Pancreas (tissue), 10 donors: ENCODE results near the gene KRTAP12-4. TPM values are rescaled to one million over a fixed set of nuclear protein-coding genes. Genes with fewer than 3 reads are reported as not detected.
"Not testable (repeated sequence)": the region's sequence is repeated elsewhere in the genome, so short reads cannot be mapped to it uniquely, and the experiment has no call there.

Experiments used
- ATAC-seq, 4 donors: fragments of 200-7000 bp; cut with Tn5 transposase; one replicate each; pipeline versions ENCODE4 v1.8.0 to v1.9.1; 2020; ENCODE audit warnings: mild to moderate bottlenecking in 4 of 4, moderate library complexity in 4 of 4
- DNase-seq, 6 donors: peaks; one replicate each; pipeline ENCODE4 v3.0.0-alpha.2; 2020
- FAIRE-seq: peaks from 2 replicates; lab custom pipeline; 2012; peaks lifted over from hg19 to GRCh38; lab: Jason Lieb, UNC
- H3K27ac ChIP-seq, 4 donors: fragments of 200-600 bp; sonication (generic); 1 replicate in 3 of 4; 2 replicates in 1 of 4; pipeline versions ENCODE4 v1.5.0 to v1.8.0; 2020
- H3K27me3 ChIP-seq, 4 donors: fragments of 200-600 bp; one replicate each; pipeline ENCODE4 v1.8.0; 2021
- H3K36me3 ChIP-seq, 3 donors: fragments of 200-600 bp; sonication (generic) in 1 of 3; one replicate each; pipeline versions ENCODE4 v1.5.0 to v1.8.0; 2020 to 2021
- H3K4me1 ChIP-seq, 3 donors: fragments of 200-600 bp; one replicate each; pipeline ENCODE4 v1.8.0; 2021
- H3K4me3 ChIP-seq, 4 donors: fragments of 200-600 bp; sonication (generic) in 2 of 4; one replicate each; pipeline versions ENCODE4 v1.5.0 to v1.8.0; 2020 to 2021
- H3K9me3 ChIP-seq, 4 donors: fragments of 200-600 bp; one replicate each; pipeline ENCODE4 v1.8.0; 2021
- CTCF ChIP-seq, 4 donors: fragments of 200-600 bp; sonication (generic) in 3 of 4; IDR thresholded peaks; one replicate each; pipeline versions ENCODE4 v1.5.0 to v1.8.0; 2021; ENCODE audit warnings: antibody characterized with exemption in 4 of 4
- WGBS, 2 donors: extraction: QIAGEN DNeasy Blood & Tissue Kit; methylation state at CpG; one replicate each; pipeline ENCODE4 v1.1.7; 2013; 5-methylcytosine and 5-hydroxymethylcytosine counted together
- intact Hi-C, 3 donors: fragments of 100-400 bp; cut with DNase I; formaldehyde crosslinking; loops; one replicate each; pipeline versions ENCODE4 v1.11.1 to v1.14.2; 2022
- polyA plus RNA-seq, 2 donors: library from polyadenylated mRNA; stranded (reverse); fragments of 200-250 nt; gene quantifications; one replicate each; pipeline ENCODE4 v1.2.3, GENCODE V29; 2013
- total RNA-seq, 6 donors: library from RNA; stranded (reverse); fragmentation: NEBNext Ultra II Directional in 4 of 6; extraction: Animal tissue kit (Norgen Biotek cat#: 25700) in 4 of 6; gene quantifications; one replicate each; pipeline versions ENCODE4 v1.2.1 to v1.2.4, GENCODE V29; 2021 to 2023
- donor health status: healthy with polysubstance abuse.
- donor health status: DM: no; HTN: no; CAD: no; lungs with moderate emphysema.
- donor health status: DM: no; HTN: no; CAD: no.
- donor health status: control.
- donor health status: control.
- donor health status: Bipolar disorder and iron deficiency.
- donor health status: DM: yes; HTN: yes; CAD: no.
- donor health status: DM: no; HTN: no; CAD: no.
- donor health status: DM: no; HTN: no; CAD: no.
- donor health status: DM: yes; HTN: yes; CAD: no.

KRTAP12-4 gene
- total and polyA plus RNA-seq, 8 donors = not detected

GRCh38 chr21:44670642-44671432 is 16.4 kb upstream of the KRTAP12-4 start:
- WGBS, 2 donors = 54 to 61% methylated on average over 3 of the region's 3 CpGs
- no peaks in the 10 kb centered on the region for H3K9me3 ChIP-seq
- no peaks in the 10 kb centered on the region for H3K4me1 ChIP-seq
- DNase-seq (no peak), ATAC-seq (no peak), FAIRE-seq (no peak)
- H3K27me3 ChIP-seq = peaks cover 0 to 6% (median 0%) of the 10 kb centered on the region in 4 donors
- no peak overlapping the region for H3K4me3 ChIP-seq
- no peak overlapping the region for H3K27ac ChIP-seq
- intact Hi-C loops = no loop called here
- H3K36me3 ChIP-seq = no peaks in the 10 kb centered on the region
- TF ChIP-seq CTCF (IDR thresholded peaks at IDR 0.05) = no peak

DNA sequence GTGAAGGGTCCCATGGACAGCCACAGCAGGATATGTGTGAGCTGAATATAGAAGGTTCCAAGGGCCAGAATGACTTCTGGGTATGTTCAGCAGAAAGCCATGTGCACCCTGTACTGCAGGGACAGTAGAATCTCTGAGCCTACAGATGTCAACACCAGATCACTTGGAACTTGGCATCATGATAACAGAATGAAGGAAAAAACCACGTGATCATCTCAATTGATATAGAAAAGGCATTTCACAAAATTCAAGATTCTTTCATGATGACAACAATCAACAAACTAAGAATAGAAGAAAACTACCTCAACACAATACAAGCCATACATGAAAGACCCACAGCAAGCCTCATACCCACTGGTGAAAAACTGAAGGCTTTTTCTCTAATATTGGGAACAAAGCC is 13.2 kb upstream of the KRTAP12-4 start:
- DNase-seq (no peak), ATAC-seq (no peak), FAIRE-seq (no peak)
- Histone ChIP-seq H3K36me3 (no peaks in the 10 kb centered on the region), H3K4me1 (no peaks in the 10 kb centered on the region), H3K4me3 (no peak overlapping the region), H3K27ac (no peak overlapping the region), H3K27me3 (peaks cover 0 to 6% (median 0%) of the 10 kb centered on the region in 4 donors), H3K9me3 (no peaks in the 10 kb centered on the region)
- intact Hi-C loops = no loop called here
- 47 to 55% methylated on average over 1 of the region's 1 CpG for WGBS, 2 donors
- TF ChIP-seq CTCF (IDR thresholded peaks at IDR 0.05) = no peak

GRCh38 chr21:44666401-44667320 is 12.2 kb upstream of the KRTAP12-4 start, which contains the start of gene KRTAP12-2:
TSS of gene KRTAP12-2 (minus strand) at chr21:44666927. CDS start at chr21:44666886, 41 bp downstream.
- FAIRE-seq = no peak
- no peak for ATAC-seq
- 44 to 54% methylated on average over 19 of the region's 19 CpGs for WGBS, 2 donors

DNA sequence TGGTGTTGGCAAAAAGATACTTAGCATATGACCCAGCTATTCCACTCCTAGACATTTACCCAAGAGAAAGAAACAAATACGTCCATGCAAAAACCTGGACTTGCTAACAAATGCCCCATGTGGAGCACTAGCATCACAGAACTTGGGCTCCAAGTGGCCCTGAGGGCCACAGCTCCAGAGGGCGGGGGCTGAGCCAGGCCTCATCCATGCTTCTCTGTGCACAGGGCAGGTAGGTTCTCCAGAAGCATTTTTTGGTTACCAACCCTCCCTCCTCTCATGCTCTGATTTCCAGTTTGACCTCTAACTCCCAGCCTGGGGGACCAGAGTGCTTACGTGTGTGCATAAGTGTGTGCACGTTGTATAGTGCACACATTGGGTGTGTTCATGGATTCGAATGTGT is 10.2 kb upstream of the KRTAP12-4 start:
- no peak overlapping the region for H3K4me3 ChIP-seq
- no peak for ATAC-seq
- no peak overlapping the region for H3K27ac ChIP-seq
- no peak for TF ChIP-seq CTCF (IDR thresholded peaks at IDR 0.05)
- H3K4me1 ChIP-seq = no peaks in the 10 kb centered on the region
- no peaks in the 10 kb centered on the region for H3K36me3 ChIP-seq
- intact Hi-C loops = no loop called here
- DNase-seq = no peak
- 59 to 80% methylated on average over 5 of the region's 5 CpGs for WGBS, 2 donors
- H3K27me3 ChIP-seq = peaks cover 0 to 7% (median 0%) of the 10 kb centered on the region in 4 donors
- no peak for FAIRE-seq
- H3K9me3 ChIP-seq = no peaks in the 10 kb centered on the region

More at GRCh38 chr21:44666401-44667320, 12.2 kb upstream of the KRTAP12-4 start, which contains the start of gene KRTAP12-2:
- Histone ChIP-seq H3K27ac (no peak within 1 kb of the TSS), H3K4me1 (no peaks in the 10 kb centered on the region), H3K36me3 (no peaks in the 10 kb centered on the region), H3K27me3 (peaks cover 0 to 6% (median 0%) of the 10 kb centered on the region in 4 donors), H3K9me3 (no peaks in the 10 kb centered on the region), H3K4me3 (no peak within 1 kb of the TSS)
- TF ChIP-seq CTCF (IDR thresholded peaks at IDR 0.05) = no peak
- DNase-seq = no peak
- intact Hi-C loops = no loop called here

DNA sequence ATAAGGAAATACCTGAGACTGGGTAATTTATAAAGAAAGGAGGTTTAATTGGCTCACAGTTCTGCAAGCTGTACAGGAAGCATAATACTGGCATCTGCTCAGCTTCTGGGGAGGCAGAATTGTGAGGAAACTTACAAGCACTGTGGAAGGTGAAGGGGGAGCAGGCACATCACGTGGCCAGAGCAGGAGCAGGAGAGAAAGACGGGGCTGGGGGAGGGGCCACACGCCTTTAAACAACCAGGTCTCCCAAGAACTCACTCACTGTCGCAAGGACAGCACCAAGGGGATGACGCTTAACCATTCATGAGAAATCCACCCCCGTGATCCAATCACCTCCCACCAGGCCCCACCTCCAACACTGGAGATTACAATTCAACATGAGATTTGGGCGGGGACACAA is 7.1 kb upstream of the KRTAP12-4 start:
- H3K4me3 ChIP-seq, intact Hi-C loops, H3K27ac ChIP-seq, FAIRE-seq, H3K36me3 ChIP-seq, ATAC-seq, H3K9me3 ChIP-seq, DNase-seq, H3K4me1 ChIP-seq: not testable (repeated sequence)
- WGBS, 2 donors = 51 to 59% methylated on average over 7 of the region's 7 CpGs
- H3K27me3 ChIP-seq = peaks cover 0 to 15% (median 0%) of the 10 kb centered on the region in 4 donors
